ENCODE measurements around the gene MN1.

MN1 gene

GRCh38 chr22:27723158-27723557, 78.4 kb downstream of the MN1 start:
- no peak overlapping the region for H3K27ac ChIP-seq
- no peaks in the 10 kb centered on the region for H3K79me2 ChIP-seq
- H3K36me3 ChIP-seq (ENCODE audit: control insufficient read depth, insufficient read depth, low read length): no peaks in the 10 kb centered on the region
- no peak for TF ChIP-seq CTCF (IDR thresholded peaks at IDR 0.05)
- no peak overlapping the region for H2AFZ ChIP-seq
- no peak overlapping the region for H3K9ac ChIP-seq
- no peak overlapping the region for H3K4me3 ChIP-seq (ENCODE audit: low read depth, low read length)
- no peaks in the 10 kb centered on the region for H3K9me3 ChIP-seq (ENCODE audit: control insufficient read depth, low read length)
- H3K4me1 ChIP-seq: no peaks in the 10 kb centered on the region
- no peaks in the 10 kb centered on the region for H3K27me3 ChIP-seq (ENCODE audit: control insufficient read depth, insufficient read depth, low read length)
- H3K4me2 ChIP-seq (ENCODE audit: low read length): no peak overlapping the region

GRCh38 chr22:27720860-27721259, 80.7 kb downstream of the MN1 start:
- Histone ChIP-seq H3K4me1 (no peaks in the 10 kb centered on the region), H3K27me3 (ENCODE audit: control insufficient read depth, insufficient read depth, low read length) (no peaks in the 10 kb centered on the region), H3K4me3 (ENCODE audit: low read depth, low read length) (no peak overlapping the region), H3K36me3 (ENCODE audit: control insufficient read depth, insufficient read depth, low read length) (no peaks in the 10 kb centered on the region), H3K9me3 (ENCODE audit: control insufficient read depth, low read length) (no peaks in the 10 kb centered on the region), H3K79me2 (no peaks in the 10 kb centered on the region), H2AFZ (no peak overlapping the region), H3K27ac (no peak overlapping the region), H3K4me2 (ENCODE audit: low read length) (no peak overlapping the region), H3K9ac (no peak overlapping the region)
- TF ChIP-seq CTCF (IDR thresholded peaks at IDR 0.05): no peak

- no peaks in the 10 kb centered on the region for H3K4me1 ChIP-seq
- no peaks in the 10 kb centered on the region for H3K27me3 ChIP-seq (ENCODE audit: control insufficient read depth, insufficient read depth, low read length)
- H3K4me2 ChIP-seq (ENCODE audit: low read length): no peak overlapping the region
- H3K36me3 ChIP-seq (ENCODE audit: control insufficient read depth, insufficient read depth, low read length): no peaks in the 10 kb centered on the region
- H3K27ac ChIP-seq: no peak overlapping the region
- H3K9ac ChIP-seq: no peak overlapping the region
- H3K4me3 ChIP-seq (ENCODE audit: low read depth, low read length): no peak overlapping the region
- no peaks in the 10 kb centered on the region for H3K9me3 ChIP-seq (ENCODE audit: control insufficient read depth, low read length)
- no peak for TF ChIP-seq CTCF (IDR thresholded peaks at IDR 0.05)
- H2AFZ ChIP-seq: no peak overlapping the region
- H3K79me2 ChIP-seq: no peaks in the 10 kb centered on the region
Measured at GRCh38 chr22:27719535-27720227, 81.9 kb downstream of the MN1 start.

GRCh38 chr22:27719036-27719347, 82.6 kb downstream of the MN1 start:
- Histone ChIP-seq H2AFZ (no peak overlapping the region), H3K27me3 (ENCODE audit: control insufficient read depth, insufficient read depth, low read length) (no peaks in the 10 kb centered on the region), H3K4me1 (no peaks in the 10 kb centered on the region), H3K27ac (no peak overlapping the region), H3K9ac (no peak overlapping the region), H3K4me3 (ENCODE audit: low read depth, low read length) (no peak overlapping the region), H3K9me3 (ENCODE audit: control insufficient read depth, low read length) (no peaks in the 10 kb centered on the region), H3K79me2 (no peaks in the 10 kb centered on the region), H3K4me2 (ENCODE audit: low read length) (no peak overlapping the region), H3K36me3 (ENCODE audit: control insufficient read depth, insufficient read depth, low read length) (no peaks in the 10 kb centered on the region)
- TF ChIP-seq CTCF (IDR thresholded peaks at IDR 0.05): no peak
